ENCODE measurements around the gene FBXO8.

The FBXO8 gene

DNA sequence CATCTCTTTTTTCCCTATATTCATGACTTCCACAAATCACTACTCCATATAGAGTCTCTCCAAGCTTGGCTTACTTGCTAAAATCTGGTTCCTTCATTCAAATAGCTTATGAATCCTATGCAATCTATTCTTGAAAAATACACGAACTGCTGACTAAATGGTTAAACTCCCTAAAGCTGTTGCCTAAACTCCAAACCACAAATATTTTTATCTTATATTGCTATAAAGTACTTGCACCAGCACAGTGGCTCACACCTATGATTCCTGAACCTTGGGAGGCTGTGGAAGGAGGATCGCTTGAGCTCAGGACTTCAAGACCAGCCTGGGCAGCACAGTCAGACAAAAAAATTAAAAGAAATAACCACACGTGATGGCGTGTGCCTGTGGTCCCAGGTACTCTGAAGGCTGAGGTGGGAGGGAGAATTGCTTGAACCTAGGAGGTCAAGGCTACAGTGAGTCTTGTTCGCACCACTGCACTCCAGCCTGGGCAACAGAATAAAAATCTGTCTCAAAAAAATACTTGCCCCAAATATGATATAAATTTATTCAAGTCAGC, 2.2 kb downstream of the FBXO8 start:
- H3K27me3 ChIP-seq (ENCODE audit: insufficient read depth, low read depth, severe bottlenecking), result no peaks in the 10 kb centered on the region
- no peak overlapping the region for H3K27ac ChIP-seq
- no peaks in the 10 kb centered on the region for H3K9me3 ChIP-seq (ENCODE audit: severe bottlenecking)
- peaks cover 3% of the 10 kb centered on the region for H3K36me3 ChIP-seq
- DNase-seq, result no peak
- TF ChIP-seq, protein P1, sequence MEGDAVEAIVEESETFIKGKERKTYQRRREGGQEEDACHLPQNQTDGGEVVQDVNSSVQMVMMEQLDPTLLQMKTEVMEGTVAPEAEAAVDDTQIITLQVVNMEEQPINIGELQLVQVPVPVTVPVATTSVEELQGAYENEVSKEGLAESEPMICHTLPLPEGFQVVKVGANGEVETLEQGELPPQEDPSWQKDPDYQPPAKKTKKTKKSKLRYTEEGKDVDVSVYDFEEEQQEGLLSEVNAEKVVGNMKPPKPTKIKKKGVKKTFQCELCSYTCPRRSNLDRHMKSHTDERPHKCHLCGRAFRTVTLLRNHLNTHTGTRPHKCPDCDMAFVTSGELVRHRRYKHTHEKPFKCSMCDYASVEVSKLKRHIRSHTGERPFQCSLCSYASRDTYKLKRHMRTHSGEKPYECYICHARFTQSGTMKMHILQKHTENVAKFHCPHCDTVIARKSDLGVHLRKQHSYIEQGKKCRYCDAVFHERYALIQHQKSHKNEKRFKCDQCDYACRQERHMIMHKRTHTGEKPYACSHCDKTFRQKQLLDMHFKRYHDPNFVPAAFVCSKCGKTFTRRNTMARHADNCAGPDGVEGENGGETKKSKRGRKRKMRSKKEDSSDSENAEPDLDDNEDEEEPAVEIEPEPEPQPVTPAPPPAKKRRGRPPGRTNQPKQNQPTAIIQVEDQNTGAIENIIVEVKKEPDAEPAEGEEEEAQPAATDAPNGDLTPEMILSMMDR (IDR thresholded peaks at IDR 0.05; ENCODE audit: low read depth, low read length), result no peak
- H3K4me3 ChIP-seq (ENCODE audit: low read depth, low read length), result no peak overlapping the region

DNA sequence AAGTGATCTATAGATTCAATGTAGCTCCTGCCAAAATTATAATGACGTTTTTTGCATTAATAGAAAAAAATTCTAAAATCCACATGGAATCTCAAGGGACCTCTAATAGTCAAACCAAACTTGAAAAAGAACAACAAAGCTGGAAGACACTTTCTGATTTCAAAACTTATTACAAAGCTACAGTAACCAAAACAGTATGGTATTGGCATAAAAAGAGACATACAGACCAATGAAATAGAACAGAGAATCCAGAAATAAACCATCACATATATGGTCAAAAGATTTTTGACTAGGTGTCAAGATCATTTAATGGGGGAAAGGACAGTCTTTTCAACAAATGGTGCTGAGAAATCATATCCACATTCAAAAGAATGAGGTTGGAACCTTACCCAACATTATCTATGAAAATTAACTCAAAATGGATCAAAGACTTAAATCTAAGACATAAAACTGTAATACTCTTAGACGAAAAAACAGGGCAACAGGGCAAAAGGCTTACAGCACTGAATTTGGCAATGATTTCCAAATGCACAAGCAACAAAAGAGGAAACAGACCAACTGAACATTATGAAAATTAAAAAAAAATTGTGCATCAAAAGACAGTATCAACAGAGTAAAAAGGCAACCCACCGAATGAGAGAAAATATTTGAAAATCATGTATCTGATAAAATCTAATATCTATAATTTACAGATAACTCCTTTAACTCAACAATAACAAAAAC, 3.9 kb downstream of the FBXO8 start:
- Histone ChIP-seq H3K36me3 (peaks cover 3% of the 10 kb centered on the region), H3K4me3 (ENCODE audit: low read depth, low read length) (no peak overlapping the region), H3K27ac (no peak overlapping the region), H3K9me3 (ENCODE audit: severe bottlenecking) (no peaks in the 10 kb centered on the region), H3K27me3 (ENCODE audit: insufficient read depth, low read depth, severe bottlenecking) (no peaks in the 10 kb centered on the region)
- no peak for DNase-seq
- TF ChIP-seq, protein P1 (IDR thresholded peaks at IDR 0.05; ENCODE audit: low read depth, low read length), result no peak

DNA sequence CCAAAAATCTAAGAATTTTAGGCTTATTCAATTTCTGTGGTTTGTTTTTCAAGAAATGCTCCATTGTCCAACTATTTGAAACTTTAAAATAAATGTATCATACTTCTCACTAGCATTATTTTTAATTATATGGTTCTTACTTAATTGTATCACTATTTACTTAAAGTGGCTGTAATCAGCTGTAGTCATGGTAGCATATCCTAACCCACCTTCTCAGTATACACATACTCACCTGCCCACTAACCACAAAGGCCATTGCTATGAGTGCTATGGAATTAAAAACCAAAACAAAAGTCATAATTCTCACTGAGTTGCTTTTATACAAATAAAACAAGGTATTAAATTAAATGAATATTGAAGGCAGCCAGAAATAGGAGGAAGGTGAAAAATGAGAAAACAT, 5.0 kb downstream of the FBXO8 start:
- no peaks in the 10 kb centered on the region for H3K9me3 ChIP-seq (ENCODE audit: severe bottlenecking)
- no peaks in the 10 kb centered on the region for H3K27me3 ChIP-seq (ENCODE audit: insufficient read depth, low read depth, severe bottlenecking)
- DNase-seq, result no peak
- peaks cover 3% of the 10 kb centered on the region for H3K36me3 ChIP-seq
- TF ChIP-seq, protein P1 (IDR thresholded peaks at IDR 0.05; ENCODE audit: low read depth, low read length), result no peak
- no peak overlapping the region for H3K4me3 ChIP-seq (ENCODE audit: low read depth, low read length)
- H3K27ac ChIP-seq, result no peak overlapping the region

DNA sequence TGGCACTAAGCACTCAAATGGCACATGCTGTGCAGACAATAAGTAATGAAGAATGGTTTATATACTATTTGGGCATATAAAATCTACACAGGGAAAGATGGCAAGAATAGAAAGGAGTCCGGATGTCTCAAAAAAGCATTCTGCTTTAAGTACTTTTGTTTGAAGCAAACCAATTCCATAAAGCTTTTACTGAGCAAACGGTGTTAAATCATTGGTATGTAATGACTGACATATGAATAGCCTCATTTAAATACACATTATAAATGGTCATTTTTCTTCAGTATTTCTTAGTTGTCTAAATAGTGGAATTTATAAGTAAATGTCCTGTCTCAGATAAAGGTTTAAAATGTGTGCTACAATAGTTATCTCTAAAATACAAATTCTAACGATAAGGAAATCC, 6.0 kb downstream of the FBXO8 start:
- no peak for DNase-seq

DNA sequence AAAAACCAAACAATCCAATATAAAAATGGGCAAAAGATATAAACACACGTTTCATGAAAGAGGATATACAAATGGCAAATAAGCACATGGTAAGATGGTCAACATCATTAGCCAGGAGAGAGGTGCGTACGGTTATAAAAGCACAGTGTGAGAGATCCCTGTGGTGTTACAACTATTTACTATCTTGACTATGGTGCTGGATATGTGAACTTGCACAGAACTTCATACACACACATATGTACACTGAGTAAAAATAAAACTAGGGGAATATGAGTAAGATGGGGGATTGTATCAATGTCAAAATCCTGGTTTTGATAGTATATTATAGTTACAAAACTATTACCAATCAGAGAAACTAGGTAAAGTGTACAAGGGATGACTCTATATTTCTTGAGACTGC, 8.4 kb downstream of the FBXO8 start:
- TF ChIP-seq, protein P1 (IDR thresholded peaks at IDR 0.05; ENCODE audit: low read depth, low read length), result no peak
- H3K36me3 ChIP-seq, result no peaks in the 10 kb centered on the region; the same call in 1 of the 2 replicates
- no peak overlapping the region for H3K27ac ChIP-seq
- DNase-seq, result no peak
- H3K9me3 ChIP-seq (ENCODE audit: severe bottlenecking), result no peaks in the 10 kb centered on the region
- H3K4me3 ChIP-seq (ENCODE audit: low read depth, low read length), result no peak overlapping the region
- no peaks in the 10 kb centered on the region for H3K27me3 ChIP-seq (ENCODE audit: insufficient read depth, low read depth, severe bottlenecking)

More for the DNA sequence above, 6.0 kb downstream of the FBXO8 start:
- H3K9me3 ChIP-seq (ENCODE audit: severe bottlenecking), result no peaks in the 10 kb centered on the region
- no peaks in the 10 kb centered on the region for H3K27me3 ChIP-seq (ENCODE audit: insufficient read depth, low read depth, severe bottlenecking)
- H3K27ac ChIP-seq, result no peak overlapping the region
- H3K4me3 ChIP-seq (ENCODE audit: low read depth, low read length), result no peak overlapping the region
- TF ChIP-seq, protein P1 (IDR thresholded peaks at IDR 0.05; ENCODE audit: low read depth, low read length), result no peak
- no peaks in the 10 kb centered on the region; the same call in 1 of the 2 replicates for H3K36me3 ChIP-seq
